ENCODE data around the gene SCCPDH.

GRCh38 chr1:246748006-246748405 is 23.8 kb downstream of the SCCPDH start:
- TF ChIP-seq POLR2AphosphoS5 (IDR thresholded peaks at IDR 0.05) (no peak), CTCF (IDR thresholded peaks at IDR 0.05) (no peak)
